H9 (cell line): Measurements from ENCODE around the gene HPGDS. TPM values are rescaled to one million over a fixed set of nuclear protein-coding genes. Genes with fewer than 3 reads are reported as not detected.

Source experiments
- DNase-seq: peaks from one replicate; pipeline ENCODE4 v3.0.0-alpha.2; 2017
- H2AFZ ChIP-seq: one replicate; pipeline ENCODE4 v1.6.1; 2013; ENCODE audit warnings: mild to moderate bottlenecking, low read length, control low read depth, moderate library complexity
- H2AK5ac ChIP-seq: 2 replicates; pipeline ENCODE4 v1.6.1; 2013; ENCODE audit warnings: low read length, control low read depth, mixed read lengths; ENCODE audit not compliant: insufficient read length
- H2BK120ac ChIP-seq: one replicate; pipeline ENCODE4 v1.6.1; 2013; ENCODE audit warnings: low read depth, mild to moderate bottlenecking, low read length, control low read depth, inconsistent platforms; ENCODE audit not compliant: poor library complexity, severe bottlenecking
- H2BK12ac ChIP-seq: 2 replicates; pipeline ENCODE4 v1.6.1; 2013; ENCODE audit warnings: low read length, control low read depth, mixed read lengths, low read depth; ENCODE audit not compliant: insufficient read length
- H2BK15ac ChIP-seq: 2 replicates; pipeline ENCODE4 v1.6.1; 2013; ENCODE audit warnings: low read depth, low read length, control low read depth
- H2BK20ac ChIP-seq: one replicate; pipeline ENCODE4 v1.6.1; 2013; ENCODE audit warnings: low read depth, mild to moderate bottlenecking, low read length, control low read depth, inconsistent platforms; ENCODE audit not compliant: poor library complexity, severe bottlenecking
- H2BK5ac ChIP-seq: 2 replicates; pipeline ENCODE4 v1.6.1; 2013; ENCODE audit warnings: low read length, control low read depth, mixed read lengths; ENCODE audit not compliant: insufficient read length
- H3K14ac ChIP-seq: 2 replicates; pipeline ENCODE4 v1.6.1; 2013; ENCODE audit warnings: low read length, control low read depth; ENCODE audit not compliant: insufficient read depth
- H3K18ac ChIP-seq: 2 replicates; pipeline ENCODE4 v1.6.1; 2013; ENCODE audit warnings: low read depth, mild to moderate bottlenecking, mixed read lengths, low read length, control low read depth; ENCODE audit not compliant: insufficient read length
- H3K23ac ChIP-seq: 2 replicates; pipeline ENCODE4 v1.6.1; 2013; ENCODE audit warnings: low read length, control low read depth, mixed read lengths, low read depth; ENCODE audit not compliant: insufficient read length
- H3K23me2 ChIP-seq: 2 replicates; pipeline ENCODE4 v1.6.1; 2013; ENCODE audit warnings: low read depth, mild to moderate bottlenecking, mixed read lengths, low read length, control low read depth; ENCODE audit not compliant: insufficient read length, poor library complexity, severe bottlenecking
- H3K27ac ChIP-seq: 2 replicates; pipeline ENCODE4 v1.5.1; 2013; ENCODE audit warnings: low read length, control low read depth, mixed read lengths, low read depth; ENCODE audit not compliant: insufficient read length
- H3K27me3 ChIP-seq: 2 replicates; pipeline ENCODE4 v1.6.1; 2013; ENCODE audit warnings: low read length, control low read depth, inconsistent platforms; ENCODE audit not compliant: insufficient read depth
- H3K4ac ChIP-seq: 2 replicates; pipeline ENCODE4 v1.6.1; 2013; ENCODE audit warnings: low read depth, mild to moderate bottlenecking, control low read depth, inconsistent platforms, low read length, moderate library complexity
- H3K4me1 ChIP-seq: 2 replicates; pipeline ENCODE4 v1.6.1; 2013; ENCODE audit warnings: low read length, control low read depth, inconsistent platforms; ENCODE audit not compliant: insufficient read depth
- H3K4me2 ChIP-seq: 2 replicates; pipeline ENCODE4 v1.6.1; 2013; ENCODE audit warnings: low read length, control low read depth, mixed read lengths; ENCODE audit not compliant: insufficient read length, insufficient read depth
- H3K56ac ChIP-seq: 2 replicates; pipeline ENCODE4 v1.6.1; 2013; ENCODE audit warnings: low read depth, mild to moderate bottlenecking, mixed read lengths, low read length, control low read depth; ENCODE audit not compliant: insufficient read length
- H3K79me1 ChIP-seq: 2 replicates; pipeline ENCODE4 v1.6.1; 2013; ENCODE audit warnings: low read depth, mild to moderate bottlenecking, moderate library complexity, low read length, control low read depth, inconsistent platforms; ENCODE audit not compliant: insufficient read depth, poor library complexity, severe bottlenecking
- H3K79me2 ChIP-seq: 2 replicates; pipeline ENCODE4 v1.6.1; 2013; ENCODE audit warnings: low read length, control low read depth, inconsistent platforms; ENCODE audit not compliant: insufficient read depth
- H3K9ac ChIP-seq: 2 replicates; pipeline ENCODE4 v1.6.1; 2013; ENCODE audit warnings: low read length, control low read depth, mixed read lengths; ENCODE audit not compliant: insufficient read length; ENCODE audit errors: extremely low read depth
- H3K9me3 ChIP-seq: one replicate; pipeline ENCODE4 v1.6.1; 2013; ENCODE audit warnings: low read depth, low read length, inconsistent platforms; ENCODE audit not compliant: control insufficient read depth
- H3T11ph ChIP-seq: one replicate; pipeline ENCODE4 v1.6.1; 2013; ENCODE audit warnings: mild to moderate bottlenecking, low read length, control low read depth, inconsistent platforms
- H4K20me1 ChIP-seq: one replicate; pipeline ENCODE4 v1.6.1; 2013; ENCODE audit not compliant: control insufficient read depth, insufficient read length, insufficient read depth
- H4K5ac ChIP-seq: 2 replicates; pipeline ENCODE4 v1.6.1; 2013; ENCODE audit warnings: low read depth, mild to moderate bottlenecking, mixed read lengths, low read length, control low read depth; ENCODE audit not compliant: insufficient read length
- H4K8ac ChIP-seq: replicated peaks from 2 replicates; pipeline ENCODE4 v1.6.1; 2013; ENCODE audit warnings: low read length, control low read depth, mixed read lengths, low read depth; ENCODE audit not compliant: insufficient read length
- H4K91ac ChIP-seq: 2 replicates; pipeline ENCODE4 v1.6.1; 2013; ENCODE audit warnings: low read depth, mild to moderate bottlenecking, moderate library complexity, mixed read lengths, low read length, control low read depth; ENCODE audit not compliant: insufficient read length
- H3K27ac Mint-ChIP-seq, 3 experiments: 2 replicates in 2 of 3; 3 replicates in 1 of 3; pipeline ENCODE4 v1.8.0; 2020 to 2021; ENCODE audit warnings: mixed read lengths in 3 of 3, mild to moderate bottlenecking in 1 of 3, moderate library complexity in 1 of 3
- H3K27me3 Mint-ChIP-seq: 2 replicates; pipeline ENCODE4 v1.8.0; 2021; ENCODE audit warnings: low read depth, mild to moderate bottlenecking, moderate library complexity, mixed read lengths
- H3K36me3 Mint-ChIP-seq, 3 experiments: 2 replicates in 2 of 3; 3 replicates in 1 of 3; pipeline ENCODE4 v1.8.0; 2020 to 2021; ENCODE audit warnings: low read depth in 3 of 3, mixed read lengths in 3 of 3; ENCODE audit not compliant: insufficient read depth in 1 of 3
- H3K4me1 Mint-ChIP-seq, 2 experiments: 2 replicates each; pipeline ENCODE4 v1.8.0; 2020; ENCODE audit warnings: mixed read lengths in 2 of 2
- H3K4me3 Mint-ChIP-seq, 2 experiments: 2 replicates in 1 of 2; 3 replicates in 1 of 2; pipeline ENCODE4 v1.8.0; 2020 to 2021; ENCODE audit warnings: mild to moderate bottlenecking in 2 of 2, mixed read lengths in 2 of 2, moderate library complexity in 1 of 2
- H3K9me3 Mint-ChIP-seq, 2 experiments: 2 replicates in 1 of 2; 3 replicates in 1 of 2; pipeline ENCODE4 v1.8.0; 2020; ENCODE audit warnings: mild to moderate bottlenecking in 2 of 2, mixed read lengths in 2 of 2, moderate library complexity in 1 of 2
- CTCF ChIP-seq: fragments of 200-600 bp; sonication (generic); conservative IDR thresholded peaks from 3 replicates; pipeline ENCODE4 v1.8.0; 2021; ENCODE audit warnings: antibody characterized with exemption, mild to moderate bottlenecking
- WGBS: extraction: QIAGEN DNeasy Blood & Tissue Kit; methylation state at CpG from one replicate; pipeline ENCODE4 v1.1.7; 2013; ENCODE audit warnings: missing lambda C conversion rate, low lambda C conversion rate, mixed read lengths; ENCODE audit not compliant: insufficient read length; ENCODE audit errors: extremely low coverage; 5-methylcytosine and 5-hydroxymethylcytosine counted together
- total RNA-seq: library from RNA; stranded (reverse); gene quantifications from 2 replicates; pipeline ENCODE4 v1.2.1, GENCODE V29; 2021

Gene HPGDS
- total RNA-seq, 1 experiment from 2014 or later, result not detected

DNA sequence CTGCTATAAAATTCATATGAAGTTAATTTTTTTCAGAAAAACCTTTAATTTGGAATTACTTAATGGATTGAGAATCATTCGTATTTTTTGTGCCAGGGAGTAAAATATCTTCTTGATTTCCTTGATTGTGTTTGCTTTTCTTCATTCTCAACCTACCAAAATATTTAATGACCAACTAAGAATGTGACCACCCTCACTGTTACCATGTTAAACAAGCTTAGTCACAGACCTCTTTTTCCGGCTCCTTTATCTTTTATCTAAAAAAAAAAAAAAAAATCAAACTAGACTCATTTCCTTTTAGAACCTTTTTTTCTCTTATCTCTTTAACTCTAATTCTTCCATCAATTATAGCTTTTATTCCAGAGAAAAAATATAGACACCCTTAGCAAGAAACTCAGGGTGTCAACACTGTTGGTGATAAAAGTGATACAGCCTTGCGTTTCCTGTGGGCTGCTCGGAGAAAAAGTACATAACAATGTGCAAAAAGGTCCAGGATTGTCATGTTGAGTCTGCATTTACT is 20.6 kb upstream of the HPGDS start:
- H2BK5ac ChIP-seq, result no peak overlapping the region
- H3T11ph ChIP-seq, result no peak overlapping the region
- no peak overlapping the region for H2BK12ac ChIP-seq
- H2BK120ac ChIP-seq, result no peak overlapping the region
- H3K27me3 ChIP-seq, result no peaks in the 10 kb centered on the region
- H4K8ac ChIP-seq, result no peak overlapping the region
- H3K4ac ChIP-seq, result no peak overlapping the region
- no peaks in the 10 kb centered on the region for H3K23me2 ChIP-seq
- H3K4me1 ChIP-seq, result peaks cover 2% of the 10 kb centered on the region; the same call in 1 of the 2 replicates
- no peak overlapping the region for H2AFZ ChIP-seq
- WGBS, result no CpG with 5 or more reads among the region's 4 CpGs
- Mint-ChIP-seq H3K4me3 (no peak overlapping the region), H3K4me1 (0 out of 4 replicates have a peak, but pooled peaks cover 0 to 2% of the 10 kb centered on the region in 2 experiments), H3K27ac (no peak overlapping the region), H3K36me3 (peaks cover 0 to 5% (median 0%) of the 10 kb centered on the region in 3 experiments; a peak in 1 of 7 replicates), H3K9me3 (peaks cover 3 to 4% of the 10 kb centered on the region in 2 experiments; a peak in 2 of 5 replicates), H3K27me3 (no peaks in the 10 kb centered on the region)
- H2AK5ac ChIP-seq, result no peak overlapping the region
- no peak overlapping the region for H3K56ac ChIP-seq
- no peaks in the 10 kb centered on the region for H3K9me3 ChIP-seq
- H3K79me1 ChIP-seq, result no peaks in the 10 kb centered on the region
- no peak for DNase-seq
- TF ChIP-seq CTCF, result no peak
- H4K91ac ChIP-seq, result no peak overlapping the region
- H4K5ac ChIP-seq, result no peak overlapping the region
- H3K23ac ChIP-seq, result no peak overlapping the region
- H3K27ac ChIP-seq, result no peak overlapping the region
- no peak overlapping the region for H3K18ac ChIP-seq
- H2BK15ac ChIP-seq, result no peak overlapping the region
- no peak overlapping the region for H2BK20ac ChIP-seq
- no peak overlapping the region for H3K4me2 ChIP-seq
- no peak overlapping the region for H3K9ac ChIP-seq
- H4K20me1 ChIP-seq, result no peaks in the 10 kb centered on the region
- no peak overlapping the region for H3K14ac ChIP-seq
- no peaks in the 10 kb centered on the region for H3K79me2 ChIP-seq
